MM.1S (cell line): ENCODE data around the gene HNRNPK.

Source experiments
- DNase-seq: peaks from one replicate; pipeline ENCODE4 v3.0.0-alpha.2; 2015
- H2AFZ ChIP-seq: fragments of 300-600 bp; sonication (generic); 2 replicates; pipeline ENCODE4 v1.6.0; 2016; ENCODE audit warnings: antibody characterized with exemption, low read length
- H3F3A ChIP-seq: fragments of 300-600 bp; sonication (generic); 2 replicates; pipeline ENCODE4 v1.6.1; 2016; ENCODE audit warnings: mild to moderate bottlenecking, antibody characterized with exemption, low read length, moderate library complexity, mixed read lengths; ENCODE audit not compliant: insufficient read depth
- H3K27ac ChIP-seq: fragments of 300-600 bp; sonication (generic); 2 replicates; pipeline ENCODE4 v1.5.1; 2016; ENCODE audit warnings: mild to moderate bottlenecking, low read length
- H3K27me3 ChIP-seq: fragments of 300-600 bp; sonication (generic); replicated peaks from 2 replicates; pipeline ENCODE4 v1.6.0; 2016; ENCODE audit warnings: low read length; ENCODE audit not compliant: insufficient read depth
- H3K36me3 ChIP-seq: fragments of 300-600 bp; sonication (generic); replicated peaks from 2 replicates; pipeline ENCODE4 v1.6.1; 2016; ENCODE audit warnings: mild to moderate bottlenecking, low read length, mixed read lengths; ENCODE audit not compliant: insufficient read depth
- H3K4me1 ChIP-seq: fragments of 300-600 bp; sonication (generic); 2 replicates; pipeline ENCODE4 v1.6.1; 2016; ENCODE audit warnings: low read length, mixed read lengths
- H3K4me2 ChIP-seq: fragments of 300-600 bp; sonication (generic); 2 replicates; pipeline ENCODE4 v1.6.0; 2016; ENCODE audit warnings: low read depth, low read length
- H3K4me3 ChIP-seq: fragments of 300-600 bp; sonication (generic); 2 replicates; pipeline ENCODE4 v1.5.1; 2016; ENCODE audit warnings: low read length, mixed read lengths
- H3K79me2 ChIP-seq: fragments of 300-600 bp; sonication (generic); 2 replicates; pipeline ENCODE4 v1.6.1; 2016; ENCODE audit warnings: mixed run types, low read length, mixed read lengths
- H3K9ac ChIP-seq: fragments of 300-600 bp; sonication (generic); 2 replicates; pipeline ENCODE4 v1.6.1; 2016; ENCODE audit warnings: low read length, mixed read lengths
- H3K9me2 ChIP-seq: fragments of 300-600 bp; sonication (generic); replicated peaks from 2 replicates; pipeline ENCODE4 v1.6.1; 2016; ENCODE audit warnings: mild to moderate bottlenecking, low read length, mixed read lengths; ENCODE audit not compliant: insufficient read depth
- H3K9me3 ChIP-seq: fragments of 300-600 bp; sonication (generic); replicated peaks from 2 replicates; pipeline ENCODE4 v1.6.1; 2016; ENCODE audit warnings: mild to moderate bottlenecking, low read length, mixed read lengths; ENCODE audit not compliant: insufficient read depth
- H4K20me1 ChIP-seq: fragments of 300-600 bp; sonication (generic); 2 replicates; pipeline ENCODE4 v1.6.1; 2016; ENCODE audit warnings: mild to moderate bottlenecking, low read length, moderate library complexity, mixed read lengths; ENCODE audit not compliant: insufficient read depth
- CTCF ChIP-seq: fragments of 300-600 bp; sonication (generic); IDR thresholded peaks from 2 replicates; pipeline ENCODE4 v1.5.1; 2016; ENCODE audit warnings: antibody characterized with exemption, low read length, mixed read lengths
- EZH2 ChIP-seq: fragments of 300-600 bp; sonication (generic); optimal IDR thresholded peaks from 2 replicates; pipeline ENCODE3; 2017; ENCODE audit warnings: low read depth, mild to moderate bottlenecking, antibody characterized with exemption, low read length, mixed read lengths
- EZH2phosphoT487 ChIP-seq: fragments of 300-600 bp; sonication (generic); IDR thresholded peaks from 2 replicates; pipeline ENCODE4 v1.6.1; 2018; ENCODE audit warnings: antibody characterized with exemption, low read length

The HNRNPK gene

GRCh38 chr9:83935276-83935935, 44.6 kb downstream of the HNRNPK start:
- H3K36me3 ChIP-seq, result no peaks in the 10 kb centered on the region
- H3K9me3 ChIP-seq, result no peaks in the 10 kb centered on the region
- no peaks in the 10 kb centered on the region for H3F3A ChIP-seq
- no peak for DNase-seq
- H3K79me2 ChIP-seq, result no peaks in the 10 kb centered on the region
- H3K4me2 ChIP-seq, result no peak overlapping the region
- no peaks in the 10 kb centered on the region for H3K27me3 ChIP-seq
- H3K4me1 ChIP-seq, result no peaks in the 10 kb centered on the region
- H2AFZ ChIP-seq, result no peak overlapping the region
- TF ChIP-seq EZH2 (no peak), CTCF (no peak), EZH2phosphoT487 (no peak)
- H3K9me2 ChIP-seq, result no peaks in the 10 kb centered on the region
- no peak overlapping the region for H3K27ac ChIP-seq
- H3K4me3 ChIP-seq, result no peak overlapping the region
- H4K20me1 ChIP-seq, result no peaks in the 10 kb centered on the region
- no peak overlapping the region for H3K9ac ChIP-seq

GRCh38 chr9:83934569-83935275, 45.3 kb downstream of the HNRNPK start:
- no peak for TF ChIP-seq EZH2phosphoT487
- TF ChIP-seq EZH2, result no peak
- no peak for TF ChIP-seq CTCF
- Histone ChIP-seq H3K9me3 (no peaks in the 10 kb centered on the region), H4K20me1 (no peaks in the 10 kb centered on the region), H3K9me2 (no peaks in the 10 kb centered on the region), H3K4me2 (no peak overlapping the region), H3K27ac (no peak overlapping the region), H3K9ac (no peak overlapping the region), H3K4me3 (no peak overlapping the region), H3K27me3 (no peaks in the 10 kb centered on the region), H3K36me3 (no peaks in the 10 kb centered on the region), H3F3A (no peaks in the 10 kb centered on the region), H3K4me1 (no peaks in the 10 kb centered on the region), H3K79me2 (no peaks in the 10 kb centered on the region), H2AFZ (no peak overlapping the region)
- DNase-seq, result no peak

GRCh38 chr9:83933790-83934189, 46.2 kb downstream of the HNRNPK start:
- Histone ChIP-seq H3K9ac (no peak overlapping the region), H3K79me2 (no peaks in the 10 kb centered on the region), H3K27me3 (no peaks in the 10 kb centered on the region), H3K9me2 (no peaks in the 10 kb centered on the region), H3K4me3 (no peak overlapping the region), H3K27ac (no peak overlapping the region), H3F3A (no peaks in the 10 kb centered on the region), H3K4me1 (no peaks in the 10 kb centered on the region), H3K4me2 (no peak overlapping the region), H4K20me1 (no peaks in the 10 kb centered on the region), H3K36me3 (no peaks in the 10 kb centered on the region), H2AFZ (no peak overlapping the region), H3K9me3 (no peaks in the 10 kb centered on the region)
- TF ChIP-seq EZH2 (no peak), EZH2phosphoT487 (no peak)
- DNase-seq, result no peak

GRCh38 chr9:83932851-83933250, 47.2 kb downstream of the HNRNPK start:
- TF ChIP-seq EZH2phosphoT487, result no peak
- no peak for TF ChIP-seq EZH2
- TF ChIP-seq CTCF, result no peak
- H3K9ac ChIP-seq, result no peak overlapping the region
- H3K4me1 ChIP-seq, result no peaks in the 10 kb centered on the region
- DNase-seq, result no peak
- no peaks in the 10 kb centered on the region for H3K27me3 ChIP-seq
- H3K79me2 ChIP-seq, result no peaks in the 10 kb centered on the region
- no peaks in the 10 kb centered on the region for H3K36me3 ChIP-seq
- H3K4me2 ChIP-seq, result no peak overlapping the region
- H3K9me2 ChIP-seq, result no peaks in the 10 kb centered on the region
- H4K20me1 ChIP-seq, result no peaks in the 10 kb centered on the region
- no peak overlapping the region for H2AFZ ChIP-seq
- H3K27ac ChIP-seq, result no peak overlapping the region
- H3K9me3 ChIP-seq, result no peaks in the 10 kb centered on the region
- H3K4me3 ChIP-seq, result no peak overlapping the region
- no peaks in the 10 kb centered on the region for H3F3A ChIP-seq
